MCF 10A (cell line): ENCODE results near the gene CHRNE. TPM values are rescaled to one million over a fixed set of nuclear protein-coding genes. Genes with fewer than 3 reads are reported as not detected.

ENCODE experiments used
- BruUV-seq: library from RNA; stranded (reverse); fragments of 400-500 nt; replicated peaks from 2 replicates; lab custom pipeline; 2021; lab: Mats Ljungman, UMichigan
- CTCF ChIA-PET: fragments of 300-600 bp; sonication (Branson Sonifier 250); formaldehyde crosslinking; extraction: SDS; loops from one replicate; lab custom pipeline; 2021; ENCODE audit warnings: antibody characterized with exemption, inconsistent platforms; lab: Yijun Ruan, JAX
- POLR2A ChIA-PET: fragments of 300-600, 350-650 bp; sonication (Branson Sonifier 250); formaldehyde crosslinking; extraction: SDS; loops from one replicate; lab custom pipeline; 2020; ENCODE audit warnings: antibody characterized with exemption, inconsistent platforms; lab: Yijun Ruan, JAX
- DNase-seq: peaks from one replicate; pipeline ENCODE4 v3.0.0-alpha.2; 2018; ENCODE audit not compliant: unreplicated experiment
- H3K27ac Mint-ChIP-seq: one replicate; pipeline ENCODE4 v1.8.0; 2022; ENCODE audit warnings: mild to moderate bottlenecking, low read depth, mixed read lengths; ENCODE audit not compliant: unreplicated experiment
- H3K27me3 Mint-ChIP-seq: one replicate; pipeline ENCODE4 v1.8.0; 2022; ENCODE audit warnings: mixed read lengths; ENCODE audit not compliant: insufficient read depth, unreplicated experiment
- H3K36me3 Mint-ChIP-seq: one replicate; pipeline ENCODE4 v1.8.0; 2022; ENCODE audit warnings: mild to moderate bottlenecking, moderate library complexity, mixed read lengths; ENCODE audit not compliant: insufficient read depth, unreplicated experiment
- H3K4me1 Mint-ChIP-seq: one replicate; pipeline ENCODE4 v1.8.0; 2022; ENCODE audit warnings: mixed read lengths; ENCODE audit not compliant: insufficient read depth, unreplicated experiment
- H3K4me3 Mint-ChIP-seq: one replicate; pipeline ENCODE4 v1.8.0; 2022; ENCODE audit warnings: mild to moderate bottlenecking, moderate library complexity, mixed read lengths; ENCODE audit not compliant: unreplicated experiment
- H3K9me3 Mint-ChIP-seq: one replicate; pipeline ENCODE4 v1.8.0; 2022; ENCODE audit warnings: mixed read lengths; ENCODE audit not compliant: unreplicated experiment
- intact Hi-C: fragments of 100-400 bp; cut with micrococcal nuclease; formaldehyde crosslinking; loops from 2 replicates; pipeline ENCODE4 v1.14.1; 2022
- total RNA-seq: library from RNA; stranded (reverse); gene quantifications from 2 replicates; pipeline ENCODE4 v1.2.3, GENCODE V29; 2022
- TF ChIP-seq, protein P1 (sequence below): fragments of 200-600 bp; IDR thresholded peaks from one replicate; pipeline ENCODE4 v1.8.0; 2022; ENCODE audit warnings: antibody characterized with exemption, mild to moderate bottlenecking; ENCODE audit not compliant: unreplicated experiment

CHRNE gene
- total RNA-seq, 1 experiment from 2014 or later = not detected

DNA sequence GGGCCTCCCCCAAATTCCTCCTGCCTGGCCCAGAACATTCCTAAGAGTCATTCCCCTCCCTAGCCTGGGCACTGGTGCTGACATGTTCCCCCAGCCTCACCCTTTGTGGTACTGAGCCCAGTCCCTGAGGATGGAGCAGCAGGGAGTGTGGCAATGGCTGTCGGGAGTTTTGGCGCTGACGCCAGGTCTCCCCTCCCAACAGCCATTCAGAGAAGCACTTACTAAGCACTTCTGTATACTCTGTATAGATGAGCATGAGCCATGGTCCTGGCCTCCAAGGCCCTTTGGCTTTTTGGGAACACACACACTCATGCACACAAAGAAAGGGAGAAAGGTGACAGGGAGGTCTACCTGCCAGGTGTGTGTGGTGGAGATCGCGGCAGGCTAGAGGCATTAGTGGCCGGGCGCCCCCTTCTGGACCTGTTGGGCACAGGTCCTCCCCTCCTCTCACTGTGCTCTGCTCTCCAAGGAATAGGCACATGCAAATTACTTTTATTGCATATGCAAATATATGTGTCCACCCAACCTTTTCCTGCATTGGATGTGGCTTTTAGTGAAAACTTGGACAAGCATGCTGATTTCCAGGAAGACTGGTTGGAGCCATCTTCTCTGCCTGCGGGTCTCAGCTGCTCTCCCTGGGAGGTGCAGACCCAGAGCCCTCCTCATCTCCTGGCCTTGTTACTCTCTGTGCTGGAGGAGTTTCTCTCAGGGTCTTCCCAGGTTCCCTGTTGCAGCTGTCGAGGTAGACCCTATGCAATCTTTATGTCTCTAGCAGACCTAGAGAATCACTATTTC lies 20.9 kb downstream of the CHRNE start:
- CTCF ChIA-PET = interaction anchor here (0.6 to 12.8 kb wide), 18 partner anchors 14 to 210 kb away, joined by 3 to 88 read pairs (median 3); partner anchors contain the start of genes GLTPD2 and VMO1
- intact Hi-C loops = loop anchor here (1.0 to 5.0 kb wide), 3 partner anchors 47 to 92 kb away; partner anchors contain the start of gene PLD2
- POLR2A ChIA-PET = interaction anchor here (0.7 to 2.5 kb wide), 8 partner anchors 10 to 92 kb away, joined by 3 to 12 read pairs (median 5); partner anchors contain the start of gene MINK1
- H3K36me3 Mint-ChIP-seq = peaks cover 90% of the 10 kb centered on the region
- H3K27ac Mint-ChIP-seq = no peak overlapping the region
- H3K27me3 Mint-ChIP-seq = no peaks in the 10 kb centered on the region
- BruUV-seq = no TSS peak
- H3K4me3 Mint-ChIP-seq = no peak overlapping the region
- TF ChIP-seq, protein P1, sequence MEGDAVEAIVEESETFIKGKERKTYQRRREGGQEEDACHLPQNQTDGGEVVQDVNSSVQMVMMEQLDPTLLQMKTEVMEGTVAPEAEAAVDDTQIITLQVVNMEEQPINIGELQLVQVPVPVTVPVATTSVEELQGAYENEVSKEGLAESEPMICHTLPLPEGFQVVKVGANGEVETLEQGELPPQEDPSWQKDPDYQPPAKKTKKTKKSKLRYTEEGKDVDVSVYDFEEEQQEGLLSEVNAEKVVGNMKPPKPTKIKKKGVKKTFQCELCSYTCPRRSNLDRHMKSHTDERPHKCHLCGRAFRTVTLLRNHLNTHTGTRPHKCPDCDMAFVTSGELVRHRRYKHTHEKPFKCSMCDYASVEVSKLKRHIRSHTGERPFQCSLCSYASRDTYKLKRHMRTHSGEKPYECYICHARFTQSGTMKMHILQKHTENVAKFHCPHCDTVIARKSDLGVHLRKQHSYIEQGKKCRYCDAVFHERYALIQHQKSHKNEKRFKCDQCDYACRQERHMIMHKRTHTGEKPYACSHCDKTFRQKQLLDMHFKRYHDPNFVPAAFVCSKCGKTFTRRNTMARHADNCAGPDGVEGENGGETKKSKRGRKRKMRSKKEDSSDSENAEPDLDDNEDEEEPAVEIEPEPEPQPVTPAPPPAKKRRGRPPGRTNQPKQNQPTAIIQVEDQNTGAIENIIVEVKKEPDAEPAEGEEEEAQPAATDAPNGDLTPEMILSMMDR = peak; percentile 80
- peaks cover 6% of the 10 kb centered on the region for H3K4me1 Mint-ChIP-seq
- DNase-seq = peak; percentile 78
- H3K9me3 Mint-ChIP-seq = no peaks in the 10 kb centered on the region

DNA sequence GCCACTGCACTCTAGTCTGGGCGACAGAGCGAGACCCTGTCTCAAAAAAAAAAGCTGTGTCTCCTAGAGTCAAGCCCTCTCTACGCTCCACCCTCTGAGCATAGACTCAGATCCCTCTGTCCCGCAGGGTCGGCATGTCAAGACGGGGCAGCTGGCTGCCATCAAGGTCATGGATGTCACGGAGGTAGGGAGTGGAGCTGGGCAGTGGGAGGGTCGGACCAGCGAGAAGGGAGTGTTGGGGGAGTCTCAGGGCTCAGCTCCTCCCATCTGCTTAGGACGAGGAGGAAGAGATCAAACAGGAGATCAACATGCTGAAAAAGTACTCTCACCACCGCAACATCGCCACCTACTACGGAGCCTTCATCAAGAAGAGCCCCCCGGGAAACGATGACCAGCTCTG lies 22.0 kb downstream of the CHRNE start:
- no peak for DNase-seq
- no TSS peak for BruUV-seq
- Mint-ChIP-seq H3K27ac (no peak overlapping the region), H3K4me1 (peaks cover 6% of the 10 kb centered on the region), H3K27me3 (no peaks in the 10 kb centered on the region), H3K9me3 (no peaks in the 10 kb centered on the region), H3K36me3 (peaks cover 90% of the 10 kb centered on the region), H3K4me3 (no peak overlapping the region)
- TF ChIP-seq, protein P1 = no peak
- ChIA-PET CTCF (interaction anchor here (0.6 to 12.8 kb wide), 15 partner anchors 13 to 1519 kb away, joined by 3 to 88 read pairs (median 3); partner anchors contain the start of genes ARRB2, GLTPD2, PSMB6 and VMO1), POLR2A (interaction anchor here (0.6 to 2.5 kb wide), 5 partner anchors 22 to 142 kb away, joined by 3 to 12 read pairs (median 7); partner anchors contain the start of gene MINK1)
- intact Hi-C loops = loop anchor here (5.0 kb wide), 1 partner anchor 74 kb away; the partner anchor contains the start of gene PLD2

GRCh38 chr17:4879601-4880000 lies 23.3 kb downstream of the CHRNE start:
- Mint-ChIP-seq H3K4me3 (no peak overlapping the region), H3K9me3 (no peaks in the 10 kb centered on the region), H3K27ac (no peak overlapping the region), H3K4me1 (peaks cover 6% of the 10 kb centered on the region), H3K27me3 (no peaks in the 10 kb centered on the region), H3K36me3 (peaks cover 86% of the 10 kb centered on the region)
- DNase-seq = no peak
- POLR2A ChIA-PET = no interaction called here
- TF ChIP-seq, protein P1 = no peak
- CTCF ChIA-PET = interaction anchor here (0.7 to 12.8 kb wide), 2 partner anchors 92 to 130 kb away, joined by 3 to 88 read pairs; partner anchors contain the start of genes GLTPD2 and VMO1
- intact Hi-C loops = no loop called here
- BruUV-seq = no TSS peak

DNA sequence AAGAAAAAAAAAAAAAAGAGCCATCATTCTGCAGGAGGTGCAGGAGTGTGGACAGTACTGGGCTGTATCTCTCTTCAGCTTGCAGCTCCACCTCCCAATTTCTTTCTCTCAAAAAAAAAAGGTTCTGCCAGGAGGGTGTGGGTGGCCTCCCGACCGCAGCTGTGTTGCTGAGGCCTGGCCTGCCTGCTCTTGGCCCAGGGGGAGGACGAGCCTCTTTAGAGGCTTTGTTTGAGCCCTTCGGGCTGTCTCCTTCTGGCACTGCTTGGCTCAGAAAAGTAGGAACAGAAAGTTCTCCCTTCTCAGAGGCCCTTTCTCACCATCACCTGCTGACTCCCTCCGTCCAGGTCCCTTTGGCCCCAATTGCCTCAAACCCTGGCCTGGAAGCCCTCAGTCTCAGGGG lies 25.8 kb downstream of the CHRNE start:
- H3K4me3 Mint-ChIP-seq = no peak overlapping the region
- ChIA-PET CTCF (interaction anchor here (0.5 to 1.5 kb wide), 3 partner anchors 87 to 145 kb away, joined by 4 to 5 read pairs (median 4); no protein-coding TSS in a partner anchor), POLR2A (interaction anchor here (0.6 kb wide), 1 partner anchor 71 kb away, joined by 4 read pairs; no protein-coding TSS in a partner anchor)
- peaks cover 88% of the 10 kb centered on the region for H3K36me3 Mint-ChIP-seq
- no peak for DNase-seq
- peaks cover 12% of the 10 kb centered on the region for H3K4me1 Mint-ChIP-seq
- H3K9me3 Mint-ChIP-seq = no peaks in the 10 kb centered on the region
- TF ChIP-seq, protein P1 = no peak
- BruUV-seq = no TSS peak
- no peak overlapping the region for H3K27ac Mint-ChIP-seq
- intact Hi-C loops = no loop called here
- H3K27me3 Mint-ChIP-seq = no peaks in the 10 kb centered on the region
